SU-DHL-6 (cell line): ENCODE data around the gene DUSP9.

Experiments
- EZH2phosphoT487 ChIP-seq: fragments of 200-600 bp; sonication (generic), shearing (Covaris generic); conservative IDR thresholded peaks from 2 replicates; pipeline ENCODE4 v1.6.1; 2018; ENCODE audit warnings: mild to moderate bottlenecking, antibody characterized with exemption, low read length, moderate library complexity, mixed read lengths
- TF ChIP-seq, protein P1 (sequence below): fragments of 200-600 bp; sonication (generic); IDR thresholded peaks from one replicate; pipeline ENCODE4 v1.5.1; 2017; ENCODE audit warnings: antibody characterized with exemption, mild to moderate bottlenecking, low read length, moderate library complexity; ENCODE audit not compliant: insufficient read depth, poor library complexity, severe bottlenecking

DNA sequence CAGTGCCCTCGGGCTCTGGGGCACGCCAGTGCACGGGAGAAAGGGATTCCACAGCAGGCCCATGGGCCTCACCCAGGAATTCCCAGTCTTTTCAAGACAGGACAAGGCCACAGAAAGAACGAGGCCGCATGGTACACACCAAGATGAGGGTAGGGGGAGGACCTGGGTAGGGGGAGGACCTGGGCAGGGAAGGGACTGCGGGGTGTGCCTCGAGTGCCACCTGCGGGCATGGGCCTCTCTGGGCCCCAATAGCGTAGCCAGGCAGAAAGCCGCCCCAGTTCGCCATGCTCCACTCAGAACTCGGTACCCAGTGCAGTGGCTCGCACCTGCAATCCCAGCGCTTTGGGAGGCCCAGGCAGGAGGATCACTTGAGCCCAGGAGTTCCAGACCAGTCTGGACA is 14.0 kb upstream of the DUSP9 start:
- TF ChIP-seq, protein P1, sequence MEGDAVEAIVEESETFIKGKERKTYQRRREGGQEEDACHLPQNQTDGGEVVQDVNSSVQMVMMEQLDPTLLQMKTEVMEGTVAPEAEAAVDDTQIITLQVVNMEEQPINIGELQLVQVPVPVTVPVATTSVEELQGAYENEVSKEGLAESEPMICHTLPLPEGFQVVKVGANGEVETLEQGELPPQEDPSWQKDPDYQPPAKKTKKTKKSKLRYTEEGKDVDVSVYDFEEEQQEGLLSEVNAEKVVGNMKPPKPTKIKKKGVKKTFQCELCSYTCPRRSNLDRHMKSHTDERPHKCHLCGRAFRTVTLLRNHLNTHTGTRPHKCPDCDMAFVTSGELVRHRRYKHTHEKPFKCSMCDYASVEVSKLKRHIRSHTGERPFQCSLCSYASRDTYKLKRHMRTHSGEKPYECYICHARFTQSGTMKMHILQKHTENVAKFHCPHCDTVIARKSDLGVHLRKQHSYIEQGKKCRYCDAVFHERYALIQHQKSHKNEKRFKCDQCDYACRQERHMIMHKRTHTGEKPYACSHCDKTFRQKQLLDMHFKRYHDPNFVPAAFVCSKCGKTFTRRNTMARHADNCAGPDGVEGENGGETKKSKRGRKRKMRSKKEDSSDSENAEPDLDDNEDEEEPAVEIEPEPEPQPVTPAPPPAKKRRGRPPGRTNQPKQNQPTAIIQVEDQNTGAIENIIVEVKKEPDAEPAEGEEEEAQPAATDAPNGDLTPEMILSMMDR: no peak
- TF ChIP-seq EZH2phosphoT487: no peak
